ENCODE results near the gene GLIS1.

Gene GLIS1

GRCh38 chr1:53643881-53644390 lies 95.0 kb downstream of the GLIS1 start:
- Histone ChIP-seq H3K36me3 (ENCODE audit: control insufficient read depth in 4 of 4, insufficient read depth in 4 of 4, low read length in 3 of 4) (no peaks in the 10 kb centered on the region), H3K4me1 (ENCODE audit: control extremely low read depth in 1 of 4, control insufficient read depth in 4 of 4, insufficient read depth in 4 of 4, low read length in 3 of 4) (no peaks in the 10 kb centered on the region), H3K4me3 (ENCODE audit: control insufficient read depth in 1 of 7, extremely low read depth in 1 of 7, insufficient read depth in 4 of 7, low read depth in 2 of 7, low read length in 6 of 7) (no peak overlapping the region), H3K27ac (ENCODE audit: insufficient read depth in 1 of 2, low read depth in 1 of 2, low read length in 2 of 2, poor library complexity in 1 of 2, severe bottlenecking in 2 of 2) (no peak overlapping the region), H3K9me3 (ENCODE audit: control extremely low read depth in 1 of 5, control insufficient read depth in 4 of 5, insufficient read depth in 2 of 5, low read depth in 1 of 5, low read length in 4 of 5) (no peaks in the 10 kb centered on the region), H3K27me3 (replicated peaks in 2 of 5; ENCODE audit: control insufficient read depth in 4 of 5, insufficient read depth in 5 of 5, low read length in 4 of 5) (no peaks in the 10 kb centered on the region)
- WGBS (ENCODE audit: insufficient coverage) = 91% methylated on average over 4 of the region's 4 CpGs
- ChIA-PET POLR2A (no interaction called here), CTCF (interaction anchor here (1.0 to 2.2 kb wide), 4 partner anchors 9 to 71 kb away, joined by 3 to 8 read pairs (median 3); no protein-coding TSS in a partner anchor)
- DNase-seq = no peak

GRCh38 chr1:53643041-53643880 lies 95.7 kb downstream of the GLIS1 start:
- H3K9me3 ChIP-seq (ENCODE audit: control extremely low read depth in 1 of 5, control insufficient read depth in 4 of 5, insufficient read depth in 2 of 5, low read depth in 1 of 5, low read length in 4 of 5) = no peaks in the 10 kb centered on the region
- no peak overlapping the region for H3K4me3 ChIP-seq (ENCODE audit: control insufficient read depth in 1 of 7, extremely low read depth in 1 of 7, insufficient read depth in 4 of 7, low read depth in 2 of 7, low read length in 6 of 7)
- 87% methylated on average over 15 of the region's 17 CpGs for WGBS (ENCODE audit: insufficient coverage)
- peaks cover 0 to 5% (median 0%) of the 10 kb centered on the region in 4 experiments for H3K4me1 ChIP-seq (ENCODE audit: control extremely low read depth in 1 of 4, control insufficient read depth in 4 of 4, insufficient read depth in 4 of 4, low read length in 3 of 4)
- H3K27ac ChIP-seq (ENCODE audit: insufficient read depth in 1 of 2, low read depth in 1 of 2, low read length in 2 of 2, poor library complexity in 1 of 2, severe bottlenecking in 2 of 2) = no peak overlapping the region
- POLR2A ChIA-PET = no interaction called here
- no peaks in the 10 kb centered on the region for H3K36me3 ChIP-seq (ENCODE audit: control insufficient read depth in 4 of 4, insufficient read depth in 4 of 4, low read length in 3 of 4)
- CTCF ChIA-PET = interaction anchor here (1.0 to 2.2 kb wide), 4 partner anchors 9 to 71 kb away, joined by 3 to 8 read pairs (median 3); no protein-coding TSS in a partner anchor
- DNase-seq = no peak
- H3K27me3 ChIP-seq (replicated peaks in 2 of 5; ENCODE audit: control insufficient read depth in 4 of 5, insufficient read depth in 5 of 5, low read length in 4 of 5) = no peaks in the 10 kb centered on the region

- Histone ChIP-seq H3K4me1 (ENCODE audit: control extremely low read depth in 1 of 4, control insufficient read depth in 4 of 4, insufficient read depth in 4 of 4, low read length in 3 of 4) (peaks cover 0 to 11% (median 1%) of the 10 kb centered on the region in 4 experiments), H3K27me3 (replicated peaks in 2 of 5; ENCODE audit: control insufficient read depth in 4 of 5, insufficient read depth in 5 of 5, low read length in 4 of 5) (no peaks in the 10 kb centered on the region), H3K36me3 (ENCODE audit: control insufficient read depth in 4 of 4, insufficient read depth in 4 of 4, low read length in 3 of 4) (no peaks in the 10 kb centered on the region), H3K27ac (ENCODE audit: insufficient read depth in 1 of 2, low read depth in 1 of 2, low read length in 2 of 2, poor library complexity in 1 of 2, severe bottlenecking in 2 of 2) (no peak overlapping the region), H3K9me3 (ENCODE audit: control extremely low read depth in 1 of 5, control insufficient read depth in 4 of 5, insufficient read depth in 2 of 5, low read depth in 1 of 5, low read length in 4 of 5) (no peaks in the 10 kb centered on the region), H3K4me3 (ENCODE audit: control insufficient read depth in 1 of 7, extremely low read depth in 1 of 7, insufficient read depth in 4 of 7, low read depth in 2 of 7, low read length in 6 of 7) (no peak overlapping the region)
- CTCF ChIA-PET = interaction anchor here (0.6 to 2.2 kb wide), 2 partner anchors 11 to 157 kb away, joined by 3 to 8 read pairs; no protein-coding TSS in a partner anchor
- no peak for DNase-seq
- 97% methylated on average over 6 of the region's 6 CpGs for whole genome bisulfite sequencing (ENCODE audit: insufficient coverage)
- POLR2A ChIA-PET = no interaction called here
These were observed 96.4 kb downstream of the GLIS1 start for GRCh38 chr1:53642607-53643006.

- H3K4me3 ChIP-seq (ENCODE audit: control insufficient read depth in 1 of 7, extremely low read depth in 1 of 7, insufficient read depth in 4 of 7, low read depth in 2 of 7, low read length in 6 of 7) = no peak overlapping the region
- POLR2A ChIA-PET = no interaction called here
- H3K36me3 ChIP-seq (ENCODE audit: control insufficient read depth in 4 of 4, insufficient read depth in 4 of 4, low read length in 3 of 4) = no peaks in the 10 kb centered on the region
- H3K27me3 ChIP-seq (replicated peaks in 2 of 5; ENCODE audit: control insufficient read depth in 4 of 5, insufficient read depth in 5 of 5, low read length in 4 of 5) = no peaks in the 10 kb centered on the region
- CTCF ChIA-PET = interaction anchor here (0.6 to 2.2 kb wide), 2 partner anchors 11 to 156 kb away, joined by 3 to 8 read pairs; no protein-coding TSS in a partner anchor
- WGBS (ENCODE audit: insufficient coverage) = 93% methylated on average over 7 of the region's 7 CpGs
- DNase-seq = no peak
- no peak overlapping the region for H3K27ac ChIP-seq (ENCODE audit: insufficient read depth in 1 of 2, low read depth in 1 of 2, low read length in 2 of 2, poor library complexity in 1 of 2, severe bottlenecking in 2 of 2)
- peaks cover 0 to 11% (median 1%) of the 10 kb centered on the region in 4 experiments for H3K4me1 ChIP-seq (ENCODE audit: control extremely low read depth in 1 of 4, control insufficient read depth in 4 of 4, insufficient read depth in 4 of 4, low read length in 3 of 4)
- H3K9me3 ChIP-seq (ENCODE audit: control extremely low read depth in 1 of 5, control insufficient read depth in 4 of 5, insufficient read depth in 2 of 5, low read depth in 1 of 5, low read length in 4 of 5) = no peaks in the 10 kb centered on the region
These were observed 96.8 kb downstream of the GLIS1 start for GRCh38 chr1:53642215-53642555.

- ChIA-PET CTCF (interaction anchor here (0.6 kb wide), 1 partner anchor 156 kb away, joined by 3 read pairs; no protein-coding TSS in a partner anchor), POLR2A (no interaction called here)
- 99% methylated on average over 7 of the region's 9 CpGs for WGBS (ENCODE audit: insufficient coverage)
- no peaks in the 10 kb centered on the region for H3K36me3 ChIP-seq (ENCODE audit: control insufficient read depth in 4 of 4, insufficient read depth in 4 of 4, low read length in 3 of 4)
- no peak overlapping the region for H3K27ac ChIP-seq (ENCODE audit: insufficient read depth in 1 of 2, low read depth in 1 of 2, low read length in 2 of 2, poor library complexity in 1 of 2, severe bottlenecking in 2 of 2)
- peaks cover 0 to 11% (median 1%) of the 10 kb centered on the region in 4 experiments for H3K4me1 ChIP-seq (ENCODE audit: control extremely low read depth in 1 of 4, control insufficient read depth in 4 of 4, insufficient read depth in 4 of 4, low read length in 3 of 4)
- DNase-seq = no peak
- H3K27me3 ChIP-seq (replicated peaks in 2 of 5; ENCODE audit: control insufficient read depth in 4 of 5, insufficient read depth in 5 of 5, low read length in 4 of 5) = no peaks in the 10 kb centered on the region
- H3K9me3 ChIP-seq (ENCODE audit: control extremely low read depth in 1 of 5, control insufficient read depth in 4 of 5, insufficient read depth in 2 of 5, low read depth in 1 of 5, low read length in 4 of 5) = no peaks in the 10 kb centered on the region
- no peak overlapping the region for H3K4me3 ChIP-seq (ENCODE audit: control insufficient read depth in 1 of 7, extremely low read depth in 1 of 7, insufficient read depth in 4 of 7, low read depth in 2 of 7, low read length in 6 of 7)
These were observed 97.3 kb downstream of the GLIS1 start for GRCh38 chr1:53641481-53642214.

GRCh38 chr1:53640701-53641075 lies 98.3 kb downstream of the GLIS1 start:
- H3K27me3 ChIP-seq (replicated peaks in 2 of 5; ENCODE audit: control insufficient read depth in 4 of 5, insufficient read depth in 5 of 5, low read length in 4 of 5) = no peaks in the 10 kb centered on the region
- H3K27ac ChIP-seq (ENCODE audit: insufficient read depth in 1 of 2, low read depth in 1 of 2, low read length in 2 of 2, poor library complexity in 1 of 2, severe bottlenecking in 2 of 2) = no peak overlapping the region
- no peaks in the 10 kb centered on the region for H3K9me3 ChIP-seq (ENCODE audit: control extremely low read depth in 1 of 5, control insufficient read depth in 4 of 5, insufficient read depth in 2 of 5, low read depth in 1 of 5, low read length in 4 of 5)
- no peaks in the 10 kb centered on the region for H3K36me3 ChIP-seq (ENCODE audit: control insufficient read depth in 4 of 4, insufficient read depth in 4 of 4, low read length in 3 of 4)
- ChIA-PET CTCF (no interaction called here), POLR2A (no interaction called here)
- no peak overlapping the region for H3K4me3 ChIP-seq (ENCODE audit: control insufficient read depth in 1 of 7, extremely low read depth in 1 of 7, insufficient read depth in 4 of 7, low read depth in 2 of 7, low read length in 6 of 7)
- peaks cover 0 to 11% (median 1%) of the 10 kb centered on the region in 4 experiments for H3K4me1 ChIP-seq (ENCODE audit: control extremely low read depth in 1 of 4, control insufficient read depth in 4 of 4, insufficient read depth in 4 of 4, low read length in 3 of 4)
- 100% methylated on average over 5 of the region's 6 CpGs for WGBS (ENCODE audit: insufficient coverage)
- no peak for DNase-seq

Data from common myeloid progenitor, CD34-positive (primary cell).